LNCaP clone FGC (cell line): ENCODE measurements around the gene BABAM2.

ENCODE experiments used
- DNase-seq: peaks from one replicate; pipeline ENCODE4 v3.0.0-alpha.2; 2011; ENCODE audit warnings: low read depth
- H3K4me3 ChIP-seq: 2 replicates; pipeline ENCODE4 v1.5.1; 2011; ENCODE audit warnings: mild to moderate bottlenecking, low read depth, low read length, control low read depth
- TF ChIP-seq, protein P1 (sequence below): IDR thresholded peaks from 2 replicates; pipeline ENCODE4 v1.5.1; 2012; ENCODE audit warnings: mild to moderate bottlenecking; ENCODE audit not compliant: control insufficient read depth, insufficient read depth; ENCODE audit errors: extremely low read depth

BABAM2 gene

DNA sequence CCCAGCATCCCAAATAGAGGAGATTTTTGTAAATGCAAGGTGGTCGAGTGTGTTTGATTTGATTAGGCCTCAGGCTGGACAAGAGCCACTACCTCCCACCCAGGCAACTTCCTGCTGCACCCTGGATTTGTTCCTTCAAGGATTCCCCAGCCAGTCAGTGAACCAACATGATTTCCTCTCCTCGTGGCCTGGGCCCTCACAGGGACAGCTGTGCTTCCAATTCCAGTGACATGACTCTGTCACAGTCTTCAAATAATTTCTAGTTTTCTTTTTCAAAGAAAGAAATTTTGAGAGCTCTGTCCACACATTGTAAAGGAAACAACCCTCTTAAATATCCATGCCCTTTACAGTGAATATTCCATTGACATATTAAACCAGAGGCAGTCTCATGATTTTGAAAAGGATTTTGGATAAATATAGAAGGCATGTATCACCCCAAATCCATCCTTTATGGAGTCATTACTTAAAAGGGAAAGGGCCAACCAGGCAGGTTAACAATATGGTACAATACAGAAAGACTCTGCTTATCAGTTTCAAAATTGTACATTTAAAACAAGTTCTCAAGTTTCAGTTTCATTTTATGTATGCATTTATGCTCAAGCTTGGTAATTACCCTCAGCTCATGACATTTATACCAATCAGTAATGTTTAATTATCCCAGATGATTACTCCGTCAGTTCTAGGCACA is 380.8 kb downstream of the BABAM2 start:
- no peak for DNase-seq
- TF ChIP-seq, protein P1, sequence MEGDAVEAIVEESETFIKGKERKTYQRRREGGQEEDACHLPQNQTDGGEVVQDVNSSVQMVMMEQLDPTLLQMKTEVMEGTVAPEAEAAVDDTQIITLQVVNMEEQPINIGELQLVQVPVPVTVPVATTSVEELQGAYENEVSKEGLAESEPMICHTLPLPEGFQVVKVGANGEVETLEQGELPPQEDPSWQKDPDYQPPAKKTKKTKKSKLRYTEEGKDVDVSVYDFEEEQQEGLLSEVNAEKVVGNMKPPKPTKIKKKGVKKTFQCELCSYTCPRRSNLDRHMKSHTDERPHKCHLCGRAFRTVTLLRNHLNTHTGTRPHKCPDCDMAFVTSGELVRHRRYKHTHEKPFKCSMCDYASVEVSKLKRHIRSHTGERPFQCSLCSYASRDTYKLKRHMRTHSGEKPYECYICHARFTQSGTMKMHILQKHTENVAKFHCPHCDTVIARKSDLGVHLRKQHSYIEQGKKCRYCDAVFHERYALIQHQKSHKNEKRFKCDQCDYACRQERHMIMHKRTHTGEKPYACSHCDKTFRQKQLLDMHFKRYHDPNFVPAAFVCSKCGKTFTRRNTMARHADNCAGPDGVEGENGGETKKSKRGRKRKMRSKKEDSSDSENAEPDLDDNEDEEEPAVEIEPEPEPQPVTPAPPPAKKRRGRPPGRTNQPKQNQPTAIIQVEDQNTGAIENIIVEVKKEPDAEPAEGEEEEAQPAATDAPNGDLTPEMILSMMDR: no peak

DNA sequence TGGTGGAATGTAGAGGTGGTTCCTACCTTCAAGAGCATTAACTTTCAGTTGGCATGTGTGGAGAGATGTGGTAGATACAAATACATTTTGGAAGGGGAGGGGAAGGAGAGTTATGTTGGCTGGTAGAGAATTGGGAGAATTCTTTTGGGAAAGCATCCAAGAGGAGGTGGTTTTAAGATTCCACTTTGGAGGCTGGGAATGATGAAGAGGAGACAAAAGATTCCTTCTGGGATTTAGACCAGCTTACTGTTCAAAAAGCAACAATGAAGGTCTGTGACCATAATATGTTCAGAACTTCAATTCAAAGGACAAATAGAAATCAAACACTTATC is 381.4 kb downstream of the BABAM2 start:
- no peak overlapping the region for H3K4me3 ChIP-seq
- TF ChIP-seq, protein P1: no peak
- DNase-seq: no peak

More for the DNA sequence above, 380.8 kb downstream of the BABAM2 start:
- H3K4me3 ChIP-seq: no peak overlapping the region

- no peak overlapping the region for H3K4me3 ChIP-seq
- no peak for DNase-seq
- TF ChIP-seq, protein P1: no peak
Observed at GRCh38 chr2:28273751-28274150, 383.2 kb downstream of the BABAM2 start.

GRCh38 chr2:28274911-28275685 is 384.6 kb downstream of the BABAM2 start:
- no peak for DNase-seq
- TF ChIP-seq, protein P1: no peak
- H3K4me3 ChIP-seq: no peak overlapping the region

DNA sequence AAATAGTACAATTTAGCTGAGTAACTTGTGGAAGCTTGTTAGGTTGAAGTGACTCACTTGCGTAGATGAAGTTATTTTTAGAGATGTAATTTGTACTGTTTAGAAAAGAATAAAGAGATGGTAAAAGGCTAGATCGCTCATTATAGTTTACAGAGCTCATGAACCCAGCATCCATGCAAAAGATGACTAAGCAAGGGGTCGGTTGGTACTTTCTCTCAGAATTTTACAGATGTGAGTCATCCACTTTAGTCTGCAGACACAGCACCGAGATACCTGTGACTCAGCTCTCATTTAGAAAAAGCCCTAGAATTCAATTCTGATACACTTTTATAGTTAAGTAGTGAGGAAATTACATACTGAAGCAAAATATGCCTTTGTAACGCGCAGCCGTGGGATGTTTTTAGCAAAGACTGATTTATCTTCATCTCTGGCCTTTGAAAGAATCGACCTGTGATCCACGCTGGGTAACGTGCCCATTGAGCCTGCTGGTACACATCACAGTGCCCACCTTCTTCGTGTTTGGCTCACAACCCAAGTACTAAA is 385.6 kb downstream of the BABAM2 start:
- DNase-seq: no peak
- H3K4me3 ChIP-seq: no peak overlapping the region
- TF ChIP-seq, protein P1: no peak

DNA sequence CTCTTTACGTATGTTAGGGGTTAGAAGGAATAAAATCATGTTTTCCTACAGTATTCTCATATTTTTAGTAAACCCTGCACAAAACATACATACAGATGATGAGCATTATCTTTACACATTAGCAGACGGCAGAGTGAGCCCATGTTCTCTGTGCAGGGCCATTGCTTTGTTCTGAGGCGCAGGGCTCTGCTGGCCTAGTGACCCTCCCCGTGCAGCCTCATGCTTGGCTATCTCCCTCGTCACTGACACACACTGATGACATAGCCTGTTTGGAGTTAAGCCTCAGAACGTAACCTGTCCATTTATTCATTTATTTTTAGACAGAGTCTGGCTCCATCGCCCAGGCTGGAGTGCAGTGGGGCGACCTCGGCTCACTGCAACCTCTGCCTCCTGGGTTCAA is 386.3 kb downstream of the BABAM2 start:
- TF ChIP-seq, protein P1: no peak
- no peak overlapping the region for H3K4me3 ChIP-seq
- DNase-seq: no peak
